ENCODE data around the gene KRTAP27-1. TPM values are rescaled to one million over a fixed set of nuclear protein-coding genes. Genes with fewer than 3 reads are reported as not detected.

The KRTAP27-1 gene
- total and polyA plus RNA-seq, 4 donors: not detected

- TF ChIP-seq CTCF (IDR thresholded peaks at IDR 0.05; ENCODE audit: control extremely low read depth, extremely low read depth): no peak
Measured at GRCh38 chr21:30332681-30333080, 4.8 kb downstream of the KRTAP27-1 start.

GRCh38 chr21:30329203-30329875 lies 8.2 kb downstream of the KRTAP27-1 start:
- H3K9me3 ChIP-seq (ENCODE audit: control insufficient read depth in 4 of 4, insufficient read depth in 3 of 4, low read length in 3 of 4): peaks cover 0 to 1% (median 0%) of the 10 kb centered on the region in 4 donors
- ATAC-seq (ENCODE audit: insufficient read depth, low FRiP score): no peak
- no peak for TF ChIP-seq CTCF (IDR thresholded peaks at IDR 0.05; ENCODE audit: control extremely low read depth, extremely low read depth)
- no peaks in the 10 kb centered on the region for H3K27me3 ChIP-seq (ENCODE audit: control insufficient read depth in 3 of 3, insufficient read depth in 3 of 3, low read length in 2 of 3)
- H3K4me3 ChIP-seq: no peak overlapping the region
- DNase-seq: no peak
- no peaks in the 10 kb centered on the region for H3K36me3 ChIP-seq (ENCODE audit: control insufficient read depth in 4 of 4, insufficient read depth in 4 of 4, low read length in 4 of 4)
- no peaks in the 10 kb centered on the region for H3K4me1 ChIP-seq (ENCODE audit: control insufficient read depth in 5 of 5, insufficient read depth in 5 of 5, low read length in 5 of 5)
- WGBS, 2 donors: 84 to 85% methylated on average over 4 of the region's 4 CpGs
- H3K27ac ChIP-seq (ENCODE audit: low read depth in 1 of 2, low read length in 1 of 2): no peak overlapping the region
- H3K9ac ChIP-seq (ENCODE audit: insufficient read depth in 1 of 2, low read length in 2 of 2): no peak overlapping the region

More at GRCh38 chr21:30332681-30333080, 4.8 kb downstream of the KRTAP27-1 start:
- Histone ChIP-seq H3K27me3 (ENCODE audit: control insufficient read depth in 3 of 3, insufficient read depth in 3 of 3, low read length in 2 of 3) (no peaks in the 10 kb centered on the region), H3K4me1 (ENCODE audit: control insufficient read depth in 5 of 5, insufficient read depth in 5 of 5, low read length in 5 of 5) (no peaks in the 10 kb centered on the region), H3K36me3 (ENCODE audit: control insufficient read depth in 4 of 4, insufficient read depth in 4 of 4, low read length in 4 of 4) (no peaks in the 10 kb centered on the region), H3K4me3 (no peak overlapping the region), H3K27ac (ENCODE audit: low read depth in 1 of 2, low read length in 1 of 2) (no peak overlapping the region), H3K9ac (ENCODE audit: insufficient read depth in 1 of 2, low read length in 2 of 2) (no peak overlapping the region), H3K9me3 (ENCODE audit: control insufficient read depth in 4 of 4, insufficient read depth in 3 of 4, low read length in 3 of 4) (peaks cover 0 to 1% (median 0%) of the 10 kb centered on the region in 4 donors)
- DNase-seq: no peak
- no peak for ATAC-seq (ENCODE audit: insufficient read depth, low FRiP score)
- 86 to 94% methylated on average over 2 of the region's 2 CpGs for WGBS, 2 donors

- ATAC-seq (ENCODE audit: insufficient read depth, low FRiP score): no peak
- Histone ChIP-seq H3K27ac (ENCODE audit: low read depth in 1 of 2, low read length in 1 of 2) (no peak overlapping the region), H3K9me3 (ENCODE audit: control insufficient read depth in 4 of 4, insufficient read depth in 3 of 4, low read length in 3 of 4) (peaks cover 0 to 1% (median 0%) of the 10 kb centered on the region in 4 donors), H3K4me3 (no peak overlapping the region), H3K9ac (ENCODE audit: insufficient read depth in 1 of 2, low read length in 2 of 2) (no peak overlapping the region), H3K4me1 (ENCODE audit: control insufficient read depth in 5 of 5, insufficient read depth in 5 of 5, low read length in 5 of 5) (no peaks in the 10 kb centered on the region), H3K27me3 (ENCODE audit: control insufficient read depth in 3 of 3, insufficient read depth in 3 of 3, low read length in 2 of 3) (no peaks in the 10 kb centered on the region), H3K36me3 (ENCODE audit: control insufficient read depth in 4 of 4, insufficient read depth in 4 of 4, low read length in 4 of 4) (no peaks in the 10 kb centered on the region)
- DNase-seq: no peak
- TF ChIP-seq CTCF (IDR thresholded peaks at IDR 0.05; ENCODE audit: control extremely low read depth, extremely low read depth): no peak
Measured at GRCh38 chr21:30326390-30326789, 11.1 kb downstream of the KRTAP27-1 start.

- DNase-seq (no peak), ATAC-seq (ENCODE audit: insufficient read depth, low FRiP score) (no peak)
- no peak for TF ChIP-seq CTCF (IDR thresholded peaks at IDR 0.05; ENCODE audit: control extremely low read depth, extremely low read depth)
- WGBS, 2 donors: 90 to 99% methylated on average over 2 of the region's 2 CpGs
- Histone ChIP-seq H3K9ac (ENCODE audit: insufficient read depth in 1 of 2, low read length in 2 of 2) (no peak within 1 kb of the TSS), H3K9me3 (ENCODE audit: control insufficient read depth in 4 of 4, insufficient read depth in 3 of 4, low read length in 3 of 4) (peaks cover 0 to 2% (median 0%) of the 10 kb centered on the region in 4 donors), H3K4me1 (ENCODE audit: control insufficient read depth in 5 of 5, insufficient read depth in 5 of 5, low read length in 5 of 5) (no peaks in the 10 kb centered on the region), H3K4me3 (no peak within 1 kb of the TSS), H3K36me3 (ENCODE audit: control insufficient read depth in 4 of 4, insufficient read depth in 4 of 4, low read length in 4 of 4) (no peaks in the 10 kb centered on the region), H3K27ac (ENCODE audit: low read depth in 1 of 2, low read length in 1 of 2) (no peak within 1 kb of the TSS), H3K27me3 (ENCODE audit: control insufficient read depth in 3 of 3, insufficient read depth in 3 of 3, low read length in 2 of 3) (peaks cover 0 to 7% (median 0%) of the 10 kb centered on the region in 3 donors)
Measured at GRCh38 chr21:30320215-30320614, 17.3 kb downstream of the KRTAP27-1 start, which contains the start of gene KRTAP26-1. KRTAP26-1 (minus strand) TSS chr21:30320315; CDS start chr21:30320035, 280 bp downstream.
